HUES64 (cell line): ENCODE results near the gene KCMF1.

Source experiments
- H3K27ac ChIP-seq: 2 replicates; pipeline ENCODE4 v1.7.0; 2013; ENCODE audit warnings: low read depth, low read length, inconsistent platforms
- H3K27me3 ChIP-seq: 2 replicates; pipeline ENCODE4 v1.6.1; 2013; ENCODE audit warnings: mild to moderate bottlenecking, low read length; ENCODE audit not compliant: insufficient read depth
- H3K36me3 ChIP-seq: 2 replicates; pipeline ENCODE4 v1.6.1; 2013; ENCODE audit warnings: mild to moderate bottlenecking, low read length; ENCODE audit not compliant: insufficient read depth
- H3K4me1 ChIP-seq: 2 replicates; pipeline ENCODE4 v1.6.1; 2013; ENCODE audit warnings: mild to moderate bottlenecking, low read length, moderate library complexity; ENCODE audit not compliant: insufficient read depth
- H3K4me3 ChIP-seq: 2 replicates; pipeline ENCODE4 v1.5.1; 2013; ENCODE audit warnings: mild to moderate bottlenecking, low read length, moderate library complexity
- H3K9ac ChIP-seq: 2 replicates; pipeline ENCODE4 v1.6.1; 2013; ENCODE audit warnings: mild to moderate bottlenecking, low read depth, low read length
- H3K9me3 ChIP-seq: 2 replicates; pipeline ENCODE4 v1.6.1; 2013; ENCODE audit warnings: low read depth, low read length; ENCODE audit not compliant: insufficient read depth
- WGBS: fragments of 150-250, 120-280 bp; methylation state at CpG from one replicate; pipeline ENCODE4 v1.1.7; 2013; ENCODE audit warnings: missing lambda C conversion rate; 5-methylcytosine and 5-hydroxymethylcytosine counted together

KCMF1 gene

DNA sequence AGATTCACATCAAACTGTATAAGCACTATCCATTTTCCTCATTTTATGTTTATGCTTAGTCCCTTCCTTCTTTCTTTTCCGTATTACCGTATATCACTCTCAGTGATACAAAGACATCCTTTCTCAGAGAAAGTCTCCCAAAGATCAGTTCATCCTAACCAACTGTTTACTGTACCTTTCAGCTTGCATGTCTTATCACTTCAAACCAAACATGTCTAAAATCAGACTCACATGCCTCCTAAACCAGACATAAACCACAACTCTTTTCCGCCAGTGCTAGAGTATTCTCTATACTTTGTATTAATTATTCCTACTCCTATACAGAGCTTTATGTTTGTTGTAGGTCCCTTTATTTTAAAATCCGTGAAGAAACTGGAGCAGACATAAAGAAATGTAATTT, 41.5 kb downstream of the KCMF1 start:
- no peaks in the 10 kb centered on the region for H3K9me3 ChIP-seq
- no peak overlapping the region; the same call in 1 of the 2 replicates for H3K27ac ChIP-seq
- peaks cover 6% of the 10 kb centered on the region for H3K36me3 ChIP-seq
- H3K4me3 ChIP-seq, result no peak overlapping the region
- H3K4me1 ChIP-seq, result peaks cover 36% of the 10 kb centered on the region
- H3K9ac ChIP-seq, result no peak overlapping the region
- H3K27me3 ChIP-seq, result no peaks in the 10 kb centered on the region
- WGBS, result 93% methylated on average over 3 of the region's 4 CpGs

- H3K27me3 ChIP-seq, result no peaks in the 10 kb centered on the region
- no peak overlapping the region for H3K4me3 ChIP-seq
- no peak overlapping the region for H3K9ac ChIP-seq
- peaks cover 38% of the 10 kb centered on the region for H3K4me1 ChIP-seq
- H3K36me3 ChIP-seq, result peaks cover 2% of the 10 kb centered on the region; the same call in 1 of the 2 replicates
- H3K27ac ChIP-seq, result no peak overlapping the region; the same call in 1 of the 2 replicates
- WGBS, result 100% methylated on average over 1 of the region's 1 CpG
- H3K9me3 ChIP-seq, result no peaks in the 10 kb centered on the region
Measured at GRCh38 chr2:85012855-85013254, 41.9 kb downstream of the KCMF1 start.

DNA sequence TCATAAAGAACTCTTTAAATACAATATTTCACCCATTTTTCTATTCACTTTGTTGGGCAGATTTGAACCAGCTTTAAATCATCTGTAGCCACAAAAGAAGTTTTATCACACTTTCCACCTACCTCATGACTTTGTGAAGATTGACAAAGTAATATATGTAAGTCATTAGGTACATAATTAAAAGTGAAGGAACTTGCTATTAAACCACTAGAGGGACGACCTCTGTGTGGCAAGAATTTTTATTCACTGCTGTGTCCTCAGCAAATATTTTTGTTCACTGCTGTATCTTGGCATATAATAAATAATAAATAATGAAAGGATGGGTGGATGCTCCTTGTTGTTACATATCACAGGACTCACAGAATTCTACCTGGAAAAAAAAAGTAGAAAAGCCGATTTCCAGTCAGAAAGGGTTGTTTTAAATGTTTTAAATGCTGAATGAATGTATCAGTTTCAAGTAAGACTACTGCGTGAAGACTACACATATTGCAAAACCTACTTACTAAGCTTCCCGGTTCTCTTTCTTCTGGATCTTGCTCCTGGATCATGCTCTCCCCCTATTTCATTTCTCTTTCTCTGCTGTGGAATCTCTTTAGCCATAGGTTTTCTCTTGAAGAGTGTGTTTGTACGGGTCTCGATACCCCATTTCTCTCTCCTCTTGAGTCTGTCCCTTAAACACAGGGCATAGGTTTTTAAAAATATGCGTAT, 44.8 kb downstream of the KCMF1 start:
- Histone ChIP-seq H3K9ac (no peak overlapping the region), H3K9me3 (no peaks in the 10 kb centered on the region), H3K27me3 (no peaks in the 10 kb centered on the region), H3K4me3 (no peak overlapping the region), H3K36me3 (no peaks in the 10 kb centered on the region), H3K27ac (no peak overlapping the region), H3K4me1 (peaks cover 44% of the 10 kb centered on the region)
- 92% methylated on average over 3 of the region's 7 CpGs for WGBS

- Histone ChIP-seq H3K27me3 (no peaks in the 10 kb centered on the region), H3K36me3 (no peaks in the 10 kb centered on the region), H3K9ac (no peak overlapping the region), H3K9me3 (no peaks in the 10 kb centered on the region), H3K4me1 (peaks cover 44% of the 10 kb centered on the region), H3K27ac (no peak overlapping the region), H3K4me3 (no peak overlapping the region)
- 97% methylated on average over 3 of the region's 3 CpGs for WGBS
Measured at GRCh38 chr2:85016446-85016845, 45.5 kb downstream of the KCMF1 start.

- Histone ChIP-seq H3K9ac (no peak overlapping the region), H3K4me1 (peaks cover 33% of the 10 kb centered on the region), H3K4me3 (no peak overlapping the region), H3K27me3 (no peaks in the 10 kb centered on the region), H3K36me3 (no peaks in the 10 kb centered on the region), H3K27ac (no peak overlapping the region), H3K9me3 (no peaks in the 10 kb centered on the region)
- WGBS, result 14% methylated on average over 2 of the region's 5 CpGs
Measured at GRCh38 chr2:85017411-85018048, 46.6 kb downstream of the KCMF1 start.

- H3K27ac ChIP-seq, result no peak overlapping the region
- 96% methylated on average over 8 of the region's 8 CpGs for WGBS
Measured at GRCh38 chr2:85018049-85018447, 47.1 kb downstream of the KCMF1 start.

GRCh38 chr2:85019121-85019520, 48.2 kb downstream of the KCMF1 start:
- H3K9ac ChIP-seq, result no peak overlapping the region
- H3K27me3 ChIP-seq, result no peaks in the 10 kb centered on the region
- H3K36me3 ChIP-seq, result no peaks in the 10 kb centered on the region; the same call in 1 of the 2 replicates
- no peak overlapping the region for H3K4me3 ChIP-seq
- H3K27ac ChIP-seq, result no peak overlapping the region
- H3K9me3 ChIP-seq, result no peaks in the 10 kb centered on the region
- peaks cover 24% of the 10 kb centered on the region for H3K4me1 ChIP-seq

More at GRCh38 chr2:85018049-85018447, 47.1 kb downstream of the KCMF1 start:
- Histone ChIP-seq H3K4me1 (peaks cover 28% of the 10 kb centered on the region), H3K36me3 (no peaks in the 10 kb centered on the region), H3K9ac (no peak overlapping the region), H3K27me3 (no peaks in the 10 kb centered on the region), H3K4me3 (no peak overlapping the region), H3K9me3 (no peaks in the 10 kb centered on the region)

- H3K4me3 ChIP-seq, result no peak overlapping the region
- H3K9me3 ChIP-seq, result no peaks in the 10 kb centered on the region
- no peaks in the 10 kb centered on the region; the same call in 1 of the 2 replicates for H3K36me3 ChIP-seq
- H3K4me1 ChIP-seq, result peaks cover 10% of the 10 kb centered on the region
- no peaks in the 10 kb centered on the region for H3K27me3 ChIP-seq
- WGBS, result 97% methylated on average over 5 of the region's 5 CpGs
- no peak overlapping the region for H3K27ac ChIP-seq
- no peak overlapping the region for H3K9ac ChIP-seq
Measured at GRCh38 chr2:85022232-85022631, 51.3 kb downstream of the KCMF1 start.

GRCh38 chr2:85024372-85025047, 53.5 kb downstream of the KCMF1 start:
- H3K27ac ChIP-seq, result no peak overlapping the region
- H3K36me3 ChIP-seq, result peaks cover 19% of the 10 kb centered on the region
- H3K4me1 ChIP-seq, result peaks cover under 1% of the 10 kb centered on the region
- no peaks in the 10 kb centered on the region for H3K27me3 ChIP-seq
- no peak overlapping the region for H3K9ac ChIP-seq
- H3K4me3 ChIP-seq, result no peak overlapping the region
- 97% methylated on average over 5 of the region's 8 CpGs for WGBS
- H3K9me3 ChIP-seq, result no peaks in the 10 kb centered on the region

- H3K36me3 ChIP-seq, result peaks cover 81% of the 10 kb centered on the region
- H3K9me3 ChIP-seq, result no peaks in the 10 kb centered on the region
- no peak overlapping the region for H3K9ac ChIP-seq
- WGBS, result 91% methylated on average over 5 of the region's 5 CpGs
- peaks cover 5% of the 10 kb centered on the region; the same call in 1 of the 2 replicates for H3K4me1 ChIP-seq
- H3K4me3 ChIP-seq, result no peak overlapping the region
- H3K27ac ChIP-seq, result no peak overlapping the region
- no peaks in the 10 kb centered on the region for H3K27me3 ChIP-seq
Measured at GRCh38 chr2:85032621-85033020, 61.7 kb downstream of the KCMF1 start.

DNA sequence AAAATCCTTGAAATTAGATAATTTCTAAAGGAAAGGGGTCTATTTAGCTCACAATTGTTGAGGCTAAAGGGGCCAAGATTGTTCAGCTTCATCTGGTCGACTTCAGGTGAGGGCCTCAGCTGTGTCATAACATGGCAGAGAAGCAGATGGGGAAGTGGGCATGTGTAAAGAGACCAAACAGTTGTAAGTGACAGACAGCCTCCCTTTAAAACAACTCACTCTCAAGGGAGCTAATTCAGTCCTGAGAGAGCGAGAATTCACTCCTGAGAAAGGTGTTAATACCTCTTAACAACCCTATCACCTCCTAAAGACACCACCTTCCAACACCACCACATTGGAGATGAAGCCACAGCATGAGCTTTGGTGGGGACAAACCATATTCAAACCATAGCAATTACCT, 62.4 kb downstream of the KCMF1 start:
- Histone ChIP-seq H3K27ac (no peak overlapping the region), H3K9ac (no peak overlapping the region), H3K4me1 (peaks cover 5% of the 10 kb centered on the region; the same call in 1 of the 2 replicates), H3K9me3 (no peaks in the 10 kb centered on the region), H3K36me3 (peaks cover 82% of the 10 kb centered on the region), H3K4me3 (no peak overlapping the region), H3K27me3 (no peaks in the 10 kb centered on the region)
- whole genome bisulfite sequencing, result 82% methylated on average over 2 of the region's 2 CpGs
